Stomach (tissue), 4 donors: ENCODE data around the gene CFP.

Experiments
- CTCF ChIP-seq, 7 experiments: fragments of 450-650 bp in 4 of 7; fragments of 200-600 bp in 3 of 7; sonication (generic) in 3 of 7; IDR thresholded peaks; one replicate each; pipeline ENCODE4 v1.5.1; 2016 to 2019; ENCODE audit warnings: antibody characterized with exemption in 7 of 7, control low read depth in 2 of 7, mild to moderate bottlenecking in 1 of 7
- POLR2A ChIP-seq, 4 donors: fragments of 450-650 bp; IDR thresholded peaks; one replicate each; pipeline ENCODE4 v1.6.1; 2016; ENCODE audit warnings: antibody characterized with exemption in 4 of 4, control low read depth in 2 of 4, mild to moderate bottlenecking in 1 of 4, moderate library complexity in 1 of 4
- POLR2AphosphoS5 ChIP-seq, 3 donors: sonication (generic); formaldehyde crosslinking; IDR thresholded peaks; one replicate each; pipeline ENCODE4 v1.6.1; 2016; ENCODE audit warnings: antibody characterized with exemption in 3 of 3

DNA sequence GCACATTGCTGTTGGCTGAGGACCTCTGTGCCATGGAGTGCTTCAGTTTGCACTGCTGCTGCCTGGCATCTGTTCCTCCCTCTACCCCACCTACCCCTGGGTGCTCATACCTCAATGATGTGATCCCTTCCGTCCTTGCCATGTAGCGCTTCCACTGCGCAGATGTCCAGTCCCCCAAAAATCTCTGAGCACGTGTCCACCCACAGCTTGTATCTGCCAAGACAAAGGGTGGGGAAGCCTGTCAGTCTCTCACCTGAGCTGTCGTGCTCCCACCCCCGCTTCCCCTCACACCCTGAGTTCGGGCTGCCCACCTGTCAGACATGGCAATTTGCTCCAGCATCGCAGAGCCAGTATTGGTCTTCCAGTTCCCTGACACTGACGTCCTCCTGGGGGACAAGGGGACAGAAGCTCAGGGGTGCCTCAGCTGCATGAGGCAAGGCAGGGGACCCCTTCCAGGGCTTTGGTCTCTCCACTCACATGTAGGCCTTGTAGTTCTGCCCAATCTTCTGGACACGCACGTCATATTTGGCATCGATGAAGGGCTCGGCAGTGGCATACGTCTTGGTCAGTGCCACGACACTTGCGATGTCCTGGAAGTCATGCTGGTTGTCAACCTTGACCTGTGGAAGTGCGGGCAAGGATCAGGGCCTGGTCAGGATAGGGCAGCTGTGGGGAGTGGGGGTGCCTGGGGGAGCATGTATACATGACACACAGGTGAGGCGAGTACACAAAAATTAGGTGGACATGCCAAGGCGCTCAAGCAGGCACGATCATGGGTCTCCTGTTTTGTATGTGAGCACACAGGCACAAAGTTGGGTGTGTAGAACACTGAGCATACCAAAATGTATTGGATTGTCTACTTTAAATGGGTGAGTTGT, 53.5 kb downstream of the CFP start:
- TF ChIP-seq CTCF (IDR thresholded peaks at IDR 0.05) (no peak), POLR2A (IDR thresholded peaks at IDR 0.05) (no peak), POLR2AphosphoS5 (IDR thresholded peaks at IDR 0.05) (no peak)
